NCI-H2107 (cell line): ENCODE data around the gene EPS15.
"Not testable (repeated sequence)": the region's sequence is repeated elsewhere in the genome, so short reads cannot be mapped to it uniquely, and the experiment has no call there.

Source experiments
- DNase-seq: peaks from one replicate; lab custom pipeline; 2025; lab: John Stamatoyannopoulos, UW

Gene EPS15

GRCh38 chr1:51423073-51423821, 95.8 kb downstream of the EPS15 start:
- no peak for DNase-seq

- DNase-seq: no peak
Observed at GRCh38 chr1:51422367-51423072, 96.5 kb downstream of the EPS15 start.

- peak; percentile 4 for DNase-seq
Observed at GRCh38 chr1:51421964-51422363, 97.1 kb downstream of the EPS15 start.

GRCh38 chr1:51420867-51421627, 98.0 kb downstream of the EPS15 start:
- DNase-seq: no peak

GRCh38 chr1:51418384-51418959, 100.6 kb downstream of the EPS15 start:
- no peak for DNase-seq

- DNase-seq: no peak
Observed at GRCh38 chr1:51417496-51418383, 101.3 kb downstream of the EPS15 start.

- DNase-seq: no peak
Observed at GRCh38 chr1:51416910-51417309, 102.2 kb downstream of the EPS15 start.

GRCh38 chr1:51415963-51416362, 103.1 kb downstream of the EPS15 start:
- no peak for DNase-seq

- no peak for DNase-seq
Observed at GRCh38 chr1:51414811-51415210, 104.3 kb downstream of the EPS15 start.

- not testable (repeated sequence) for DNase-seq
Observed at GRCh38 chr1:51411820-51412219, 107.2 kb downstream of the EPS15 start.

- no peak for DNase-seq
Observed at GRCh38 chr1:51410568-51411460, 108.3 kb downstream of the EPS15 start.

GRCh38 chr1:51409755-51410541, 109.1 kb downstream of the EPS15 start:
- DNase-seq: not testable (repeated sequence)

- no peak for DNase-seq
Observed at GRCh38 chr1:51392241-51392640, 126.8 kb downstream of the EPS15 start.

GRCh38 chr1:51390641-51391040, 128.4 kb downstream of the EPS15 start:
- not testable (repeated sequence) for DNase-seq

GRCh38 chr1:51387288-51387687, 131.8 kb downstream of the EPS15 start:
- DNase-seq: not testable (repeated sequence)

GRCh38 chr1:51386259-51386658, 132.8 kb downstream of the EPS15 start:
- not testable (repeated sequence) for DNase-seq

GRCh38 chr1:51385776-51386175, 133.3 kb downstream of the EPS15 start:
- no peak for DNase-seq

GRCh38 chr1:51381964-51382363, 137.1 kb downstream of the EPS15 start:
- no peak for DNase-seq

GRCh38 chr1:51380936-51381335, 138.1 kb downstream of the EPS15 start:
- no peak for DNase-seq
